Glutamatergic neuron (in vitro differentiated cells): ENCODE results near the gene CMSS1. TPM values are rescaled to one million over a fixed set of nuclear protein-coding genes. Genes with fewer than 3 reads are reported as not detected.

Source experiments
- DNase-seq: peaks from one replicate; pipeline ENCODE4 v3.0.0; 2022
- H3K27ac Mint-ChIP-seq: one replicate; pipeline ENCODE4 v1.8.0; 2020; ENCODE audit warnings: mild to moderate bottlenecking, mixed read lengths, inconsistent platforms; ENCODE audit not compliant: unreplicated experiment
- H3K27me3 Mint-ChIP-seq: one replicate; pipeline ENCODE4 v1.8.0; 2020; ENCODE audit warnings: mild to moderate bottlenecking, moderate library complexity, mixed read lengths, inconsistent platforms; ENCODE audit not compliant: unreplicated experiment
- H3K36me3 Mint-ChIP-seq: one replicate; pipeline ENCODE4 v1.8.0; 2020; ENCODE audit warnings: mild to moderate bottlenecking, mixed read lengths, inconsistent platforms; ENCODE audit not compliant: unreplicated experiment
- H3K4me1 Mint-ChIP-seq: one replicate; pipeline ENCODE4 v1.8.0; 2020; ENCODE audit warnings: mild to moderate bottlenecking, low read depth, mixed read lengths, inconsistent platforms; ENCODE audit not compliant: unreplicated experiment
- H3K4me3 Mint-ChIP-seq: one replicate; pipeline ENCODE4 v1.8.0; 2020; ENCODE audit warnings: mild to moderate bottlenecking, mixed read lengths, inconsistent platforms; ENCODE audit not compliant: unreplicated experiment
- H3K9me3 Mint-ChIP-seq: one replicate; pipeline ENCODE4 v1.8.0; 2020; ENCODE audit warnings: mild to moderate bottlenecking, moderate library complexity, mixed read lengths, inconsistent platforms; ENCODE audit not compliant: unreplicated experiment
- total RNA-seq: library from RNA; stranded (reverse); fragmentation: NEBNext Ultra II Directional; extraction: Animal tissue kit (Norgen Biotek cat#: 25700); gene quantifications from one replicate; pipeline ENCODE4 v1.2.1, GENCODE V29; 2021; ENCODE audit not compliant: unreplicated experiment
- TF ChIP-seq, protein P1 (sequence below): fragments of 200-600 bp; sonication (generic); IDR thresholded peaks from one replicate; pipeline ENCODE4 v1.5.0; 2021; ENCODE audit not compliant: partially characterized antibody, unreplicated experiment

The CMSS1 gene
- total RNA-seq, 1 donor from 2014 or later, result 37.8 TPM

GRCh38 chr3:99954914-99955644 is 137.4 kb downstream of the CMSS1 start:
- Mint-ChIP-seq H3K27me3 (no peaks in the 10 kb centered on the region), H3K4me3 (no peak overlapping the region), H3K9me3 (no peaks in the 10 kb centered on the region), H3K4me1 (peaks cover 14% of the 10 kb centered on the region), H3K27ac (no peak overlapping the region), H3K36me3 (no peaks in the 10 kb centered on the region)
- TF ChIP-seq, protein P1, sequence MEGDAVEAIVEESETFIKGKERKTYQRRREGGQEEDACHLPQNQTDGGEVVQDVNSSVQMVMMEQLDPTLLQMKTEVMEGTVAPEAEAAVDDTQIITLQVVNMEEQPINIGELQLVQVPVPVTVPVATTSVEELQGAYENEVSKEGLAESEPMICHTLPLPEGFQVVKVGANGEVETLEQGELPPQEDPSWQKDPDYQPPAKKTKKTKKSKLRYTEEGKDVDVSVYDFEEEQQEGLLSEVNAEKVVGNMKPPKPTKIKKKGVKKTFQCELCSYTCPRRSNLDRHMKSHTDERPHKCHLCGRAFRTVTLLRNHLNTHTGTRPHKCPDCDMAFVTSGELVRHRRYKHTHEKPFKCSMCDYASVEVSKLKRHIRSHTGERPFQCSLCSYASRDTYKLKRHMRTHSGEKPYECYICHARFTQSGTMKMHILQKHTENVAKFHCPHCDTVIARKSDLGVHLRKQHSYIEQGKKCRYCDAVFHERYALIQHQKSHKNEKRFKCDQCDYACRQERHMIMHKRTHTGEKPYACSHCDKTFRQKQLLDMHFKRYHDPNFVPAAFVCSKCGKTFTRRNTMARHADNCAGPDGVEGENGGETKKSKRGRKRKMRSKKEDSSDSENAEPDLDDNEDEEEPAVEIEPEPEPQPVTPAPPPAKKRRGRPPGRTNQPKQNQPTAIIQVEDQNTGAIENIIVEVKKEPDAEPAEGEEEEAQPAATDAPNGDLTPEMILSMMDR, result no peak
- no peak for DNase-seq

DNA sequence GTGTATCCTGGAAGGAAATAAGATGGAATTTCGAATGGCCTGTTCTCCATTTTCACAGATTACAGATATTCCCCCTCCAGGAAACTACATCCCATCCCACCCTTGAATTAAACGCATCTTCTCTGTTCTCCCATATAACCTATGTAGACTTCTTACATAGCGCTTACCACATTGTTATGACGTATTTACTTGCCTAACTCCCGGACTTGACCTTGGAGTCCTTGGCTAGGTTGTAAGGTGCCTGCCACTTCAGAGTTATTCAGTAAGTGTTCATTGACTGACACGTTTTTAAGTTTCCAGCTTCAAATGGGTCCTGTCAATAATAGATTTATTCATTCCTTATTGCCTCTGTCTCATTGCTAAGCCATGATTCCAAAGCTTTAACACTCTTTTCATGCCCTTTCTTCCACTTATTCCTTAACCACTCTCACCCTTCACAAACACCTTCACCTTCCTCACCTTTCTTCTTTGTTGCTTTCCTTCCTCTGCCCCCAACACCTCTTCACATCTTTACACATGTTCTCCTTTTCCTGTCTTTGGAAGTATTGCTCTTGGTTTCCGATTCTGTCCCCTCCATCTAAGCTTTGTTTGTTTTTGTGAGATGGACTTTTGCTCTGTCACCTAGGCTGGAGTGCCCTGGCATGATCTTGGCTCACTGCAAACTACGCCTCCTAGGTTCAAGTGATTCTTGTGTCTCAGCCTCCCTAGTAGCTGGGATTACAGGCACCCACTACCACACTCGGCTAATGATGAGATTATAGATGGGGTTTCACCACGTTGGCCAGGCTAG is 138.3 kb downstream of the CMSS1 start:
- H3K27ac Mint-ChIP-seq, result no peak overlapping the region
- no peaks in the 10 kb centered on the region for H3K9me3 Mint-ChIP-seq
- no peak overlapping the region for H3K4me3 Mint-ChIP-seq
- H3K4me1 Mint-ChIP-seq, result peaks cover 18% of the 10 kb centered on the region
- no peaks in the 10 kb centered on the region for H3K36me3 Mint-ChIP-seq
- TF ChIP-seq, protein P1, result no peak
- DNase-seq, result no peak
- H3K27me3 Mint-ChIP-seq, result no peaks in the 10 kb centered on the region

- Mint-ChIP-seq H3K4me3 (no peak overlapping the region), H3K27ac (no peak overlapping the region), H3K27me3 (no peaks in the 10 kb centered on the region), H3K9me3 (no peaks in the 10 kb centered on the region), H3K4me1 (peaks cover 22% of the 10 kb centered on the region), H3K36me3 (no peaks in the 10 kb centered on the region)
- DNase-seq, result no peak
- TF ChIP-seq, protein P1, result no peak
Measured at GRCh38 chr3:99957151-99957796, 139.6 kb downstream of the CMSS1 start.

DNA sequence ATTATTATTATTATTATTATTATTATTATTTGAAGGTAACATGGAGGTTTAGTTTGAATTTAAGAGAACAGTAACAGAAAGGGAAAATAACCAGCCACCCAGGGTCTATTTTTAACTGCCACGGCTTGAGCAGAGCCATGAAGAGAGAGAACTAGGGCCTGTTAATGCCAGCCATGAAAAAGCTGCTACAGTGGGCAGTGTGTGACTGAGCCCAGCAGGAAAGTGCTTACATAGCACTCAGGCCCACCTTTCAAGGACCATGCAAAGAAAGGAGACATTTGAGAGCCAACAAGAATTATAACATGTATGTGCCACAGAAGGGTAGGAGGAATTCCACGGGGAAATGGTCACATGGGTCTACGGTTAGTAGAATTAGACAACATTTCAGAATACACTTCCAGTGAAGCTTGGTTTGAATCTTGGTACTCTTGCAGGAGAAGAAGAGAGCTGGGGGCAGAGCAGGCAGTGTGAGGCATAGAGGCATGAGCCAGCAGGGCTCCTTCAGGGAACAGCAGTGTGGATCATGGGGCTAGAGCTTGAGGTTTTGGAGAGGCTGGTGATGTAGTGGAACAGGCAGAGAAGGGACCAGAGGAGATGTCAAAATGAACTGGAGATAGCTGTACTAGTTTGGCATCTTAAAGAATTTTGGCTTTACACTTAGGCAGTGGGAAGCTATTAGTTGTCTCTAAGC is 140.7 kb downstream of the CMSS1 start:
- H3K36me3 Mint-ChIP-seq, result no peaks in the 10 kb centered on the region
- H3K9me3 Mint-ChIP-seq, result no peaks in the 10 kb centered on the region
- TF ChIP-seq, protein P1, result no peak
- no peak for DNase-seq
- no peak overlapping the region for H3K27ac Mint-ChIP-seq
- peaks cover 22% of the 10 kb centered on the region for H3K4me1 Mint-ChIP-seq
- H3K4me3 Mint-ChIP-seq, result no peak overlapping the region
- no peaks in the 10 kb centered on the region for H3K27me3 Mint-ChIP-seq
